Stimulated activated CD4-positive, alpha-beta T cell treated with anti-CD3 and anti-CD28 coated beads, TNF-alpha, amount 100 ng/mL, for 24 hours (primary cell): Measurements from ENCODE around the gene ALS2.

Experiments
- DNase-seq, 3 experiments: peaks; one replicate each; pipeline ENCODE4 v3.0.0-alpha.2; 2020; ENCODE audit warnings: low read depth in 3 of 3

Gene ALS2

GRCh38 chr2:201758234-201758633 is 22.5 kb downstream of the ALS2 start:
- no peak for DNase-seq

- DNase-seq = no peak
Observed at GRCh38 chr2:201754717-201755415, 25.9 kb downstream of the ALS2 start.

GRCh38 chr2:201751566-201751965 is 29.2 kb downstream of the ALS2 start:
- no peak for DNase-seq

- DNase-seq = no peak
Observed at GRCh38 chr2:201746551-201746950, 34.2 kb downstream of the ALS2 start.

- DNase-seq = no peak
Observed at GRCh38 chr2:201735486-201735885, 45.2 kb downstream of the ALS2 start.

GRCh38 chr2:201734111-201734510 is 46.6 kb downstream of the ALS2 start:
- DNase-seq = no peak

GRCh38 chr2:201733544-201733943 is 47.2 kb downstream of the ALS2 start:
- no peak for DNase-seq

GRCh38 chr2:201730651-201731285 is 50.0 kb downstream of the ALS2 start:
- no peak for DNase-seq

GRCh38 chr2:201715459-201715858 is 65.3 kb downstream of the ALS2 start:
- no peak for DNase-seq

GRCh38 chr2:201712726-201713125 is 68.0 kb downstream of the ALS2 start:
- DNase-seq = no peak

GRCh38 chr2:201709747-201710146 is 71.0 kb downstream of the ALS2 start:
- DNase-seq = no peak

GRCh38 chr2:201709049-201709448 is 71.7 kb downstream of the ALS2 start:
- no peak for DNase-seq

- DNase-seq = no peak
Observed at GRCh38 chr2:201707753-201708152, 73.0 kb downstream of the ALS2 start.

GRCh38 chr2:201707142-201707541 is 73.6 kb downstream of the ALS2 start:
- no peak for DNase-seq

- DNase-seq = no peak
Observed at GRCh38 chr2:201704536-201704935, 76.2 kb downstream of the ALS2 start.

- DNase-seq = no peak
Observed at GRCh38 chr2:201701646-201702045, 79.1 kb downstream of the ALS2 start.

- DNase-seq = no peak
Observed at GRCh38 chr2:201699416-201699815, 81.3 kb downstream of the ALS2 start.

GRCh38 chr2:201698588-201699226 is 82.0 kb downstream of the ALS2 start, which contains the start of gene MPP4:
TSS of gene MPP4 (minus strand) at chr2:201698644. CDS start at chr2:201693954, 4,690 bp downstream.
- no peak for DNase-seq

GRCh38 chr2:201697899-201698298 is 82.8 kb downstream of the ALS2 start:
- DNase-seq = no peak

GRCh38 chr2:201696151-201696659 is 84.5 kb downstream of the ALS2 start:
- DNase-seq = no peak

- no peak for DNase-seq
Observed at GRCh38 chr2:201685156-201685555, 95.6 kb downstream of the ALS2 start.

GRCh38 chr2:201680743-201681142 is 100.0 kb downstream of the ALS2 start:
- DNase-seq = peak in 1 of 3 experiments; percentile 7

GRCh38 chr2:201678401-201678800 is 102.3 kb downstream of the ALS2 start:
- DNase-seq = no peak
